HG02759 (cell line): ENCODE measurements around the gene GET3.
"Not testable (repeated sequence)": the region's sequence is repeated elsewhere in the genome, so short reads cannot be mapped to it uniquely, and the experiment has no call there.

Source experiments
- ATAC-seq: cut with Tn5 transposase; IDR thresholded peaks from one replicate; pipeline ENCODE4 v1.9.1; 2021; ENCODE audit warnings: mild to moderate bottlenecking, moderate library complexity; ENCODE audit not compliant: unreplicated experiment

Gene GET3

GRCh38 chr19:12736995-12737834 lies at the start of gene GET3:
Gene GET3, plus strand, starts transcription at chr19:12737497. Its CDS starts 9 bp downstream, at chr19:12737506.
- ATAC-seq: peak; percentile 68

- ATAC-seq: no peak
These were observed 48.3 kb upstream of the GET3 start for GRCh38 chr19:12689012-12689411.

DNA sequence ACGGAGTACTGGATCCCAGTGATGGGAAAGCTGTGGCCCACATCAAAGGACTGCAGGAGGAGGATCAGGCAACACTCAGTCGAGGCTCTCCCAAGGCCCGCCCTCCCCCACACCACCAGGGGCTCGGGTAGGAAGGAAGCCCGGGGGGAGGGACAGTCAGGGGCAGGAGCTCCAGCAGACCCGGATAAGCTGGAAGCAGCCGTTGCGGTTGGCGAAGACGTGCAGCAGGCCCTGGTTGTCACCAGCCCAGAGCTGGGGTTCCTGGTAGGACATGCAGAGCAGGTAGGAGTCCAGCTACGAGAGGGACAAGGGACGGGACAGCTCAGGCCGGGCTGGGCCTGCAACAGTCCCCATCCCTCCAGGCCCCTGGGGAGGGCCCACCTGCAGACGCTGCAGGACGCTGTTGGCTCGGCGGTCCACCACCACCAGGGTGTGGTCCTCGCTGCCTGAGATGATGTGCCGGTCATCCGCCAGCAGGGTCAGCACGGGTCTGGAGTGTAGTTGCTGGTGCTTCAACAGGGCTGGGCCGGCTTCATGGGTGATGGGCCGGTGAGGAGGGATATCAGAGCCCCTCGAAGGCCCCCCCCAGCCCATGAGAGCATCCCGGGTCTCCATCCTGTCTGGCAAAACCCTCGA lies 47.6 kb upstream of the GET3 start:
- ATAC-seq: no peak

DNA sequence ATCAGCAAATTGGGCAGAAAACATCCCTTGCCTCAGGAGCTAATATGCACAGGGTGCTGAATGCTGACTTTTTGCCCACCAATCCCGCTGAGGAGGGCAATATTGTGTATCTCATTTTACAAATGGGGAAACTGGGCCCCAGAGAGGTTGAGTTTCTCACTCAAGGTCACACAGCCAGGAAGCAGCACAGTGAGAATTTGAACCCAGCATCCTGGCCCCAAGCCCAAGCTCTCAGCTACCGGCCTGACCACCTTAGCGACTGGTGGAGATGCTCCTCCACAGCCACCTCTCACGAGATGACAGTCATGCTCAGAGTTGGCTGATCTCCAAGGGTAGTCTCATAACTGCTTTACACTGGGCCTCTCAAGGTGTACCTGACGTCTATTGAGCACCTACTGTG lies 44.3 kb upstream of the GET3 start:
- ATAC-seq: no peak

DNA sequence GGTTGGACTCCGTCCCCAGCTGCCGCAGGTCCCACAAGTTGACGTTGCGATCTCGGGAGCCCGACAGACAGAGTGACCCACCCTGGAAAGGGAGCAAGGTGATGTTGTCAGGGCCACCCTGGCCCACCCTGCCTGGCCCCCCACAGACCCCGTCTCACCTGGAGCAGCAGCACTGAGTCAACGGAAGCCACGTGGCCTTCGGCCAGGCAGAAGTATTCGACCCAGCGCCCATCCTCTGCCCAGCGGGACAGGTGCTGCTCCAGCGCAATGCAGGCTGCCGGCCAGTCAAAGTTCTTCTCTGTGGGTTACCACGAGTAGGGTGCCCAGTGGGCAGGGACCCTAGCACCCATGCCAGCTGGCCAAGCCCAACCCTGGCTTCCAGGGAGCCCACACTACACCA lies 42.7 kb upstream of the GET3 start:
- ATAC-seq: no peak

GRCh38 chr19:12695096-12695495 lies 42.2 kb upstream of the GET3 start:
- no peak for ATAC-seq

DNA sequence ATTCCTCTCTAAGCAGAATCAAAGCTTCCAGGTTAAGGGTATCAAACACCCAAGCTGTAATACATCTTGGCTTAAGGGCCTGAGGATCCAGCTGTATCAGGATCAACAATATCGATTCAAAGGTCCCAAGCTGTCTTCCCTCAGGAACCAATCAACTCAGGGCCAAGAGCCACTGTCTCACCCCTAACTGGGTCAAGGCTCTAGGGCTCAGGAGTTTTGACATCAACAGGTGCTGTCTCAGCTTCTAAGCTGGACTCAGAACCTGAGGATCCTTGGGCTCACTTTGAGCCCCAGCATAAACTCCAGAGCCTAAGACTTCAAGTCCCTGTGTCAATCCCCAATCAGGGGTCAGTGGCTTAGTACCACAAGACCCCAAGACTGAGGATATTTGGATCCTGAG lies 41.8 kb upstream of the GET3 start:
- ATAC-seq: no peak

GRCh38 chr19:12695997-12696365 lies 41.3 kb upstream of the GET3 start:
- ATAC-seq: peak; percentile 7

- ATAC-seq: peak; percentile 80
These were observed 40.6 kb upstream of the GET3 start, which contains the start of gene FBXW9 for GRCh38 chr19:12696366-12697335. Gene FBXW9, minus strand, starts transcription at chr19:12696631. Its CDS starts 50 bp downstream, at chr19:12696581.

GRCh38 chr19:12697425-12697824 lies 39.9 kb upstream of the GET3 start:
- not testable (repeated sequence) for ATAC-seq

GRCh38 chr19:12698138-12698537 lies 39.2 kb upstream of the GET3 start:
- no peak for ATAC-seq

- no peak for ATAC-seq
These were observed 35.6 kb upstream of the GET3 start for GRCh38 chr19:12701596-12702282.

DNA sequence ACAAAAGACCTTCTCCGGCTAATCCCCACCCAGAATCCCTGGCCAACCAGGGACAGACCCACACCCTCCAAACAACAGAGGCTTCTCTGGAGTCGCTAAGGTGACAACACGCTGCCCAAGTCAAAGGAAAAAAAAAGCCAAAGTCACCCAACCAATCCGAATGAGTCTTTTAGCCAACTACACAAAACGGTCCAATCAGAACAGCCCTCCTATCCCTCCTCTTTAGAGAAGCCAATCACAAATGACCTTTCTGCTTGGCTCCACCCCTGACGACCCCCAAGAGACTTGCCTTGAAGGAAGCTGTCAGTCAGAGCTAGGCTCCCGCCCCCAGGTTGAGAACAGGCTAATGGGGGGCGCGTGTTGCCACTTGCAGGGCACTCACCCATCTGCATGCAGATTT lies 34.3 kb upstream of the GET3 start:
- ATAC-seq: no peak

- ATAC-seq: no peak
These were observed 32.1 kb upstream of the GET3 start for GRCh38 chr19:12705169-12705568.

- no peak for ATAC-seq
These were observed 31.5 kb upstream of the GET3 start for GRCh38 chr19:12705654-12706331.

DNA sequence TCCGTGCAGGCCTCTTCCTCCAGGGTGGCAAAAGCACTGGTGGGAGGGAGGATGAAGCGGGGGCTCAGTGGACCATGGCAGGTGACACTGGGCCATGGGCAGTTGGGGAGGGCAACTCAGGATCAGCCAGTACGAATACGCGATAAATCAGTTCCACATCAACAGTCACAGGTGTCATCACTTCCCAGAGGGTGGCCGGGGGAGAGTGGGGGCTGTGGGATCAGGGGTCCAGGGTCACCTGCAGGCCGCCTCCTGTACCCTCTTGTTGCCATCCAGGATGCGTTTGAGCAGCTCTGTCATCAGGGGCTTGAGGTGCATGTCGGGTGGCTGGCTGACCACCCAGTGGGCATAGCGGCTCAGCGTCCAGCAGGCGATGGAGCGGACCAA lies 31.0 kb upstream of the GET3 start:
- no peak for ATAC-seq

DNA sequence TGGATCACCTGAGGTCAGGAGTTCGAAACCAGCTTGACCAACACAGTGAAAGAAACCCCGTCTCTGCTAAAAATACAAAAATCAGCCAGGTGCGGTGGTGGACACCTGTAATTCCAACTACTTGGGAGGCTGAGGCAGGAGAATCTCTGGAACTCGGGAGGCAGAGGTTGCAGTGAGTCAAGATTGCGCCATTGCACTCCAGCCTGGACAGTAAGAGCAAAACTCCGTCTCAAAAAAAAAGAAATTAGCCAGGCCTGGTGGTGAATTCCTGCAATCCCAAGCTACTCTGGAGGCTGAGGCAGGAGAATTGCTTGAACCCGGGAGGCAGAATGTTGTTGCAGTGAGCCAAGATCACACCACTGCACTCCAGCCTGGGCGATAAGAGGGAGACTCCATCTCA lies 28.7 kb upstream of the GET3 start:
- no peak for ATAC-seq

DNA sequence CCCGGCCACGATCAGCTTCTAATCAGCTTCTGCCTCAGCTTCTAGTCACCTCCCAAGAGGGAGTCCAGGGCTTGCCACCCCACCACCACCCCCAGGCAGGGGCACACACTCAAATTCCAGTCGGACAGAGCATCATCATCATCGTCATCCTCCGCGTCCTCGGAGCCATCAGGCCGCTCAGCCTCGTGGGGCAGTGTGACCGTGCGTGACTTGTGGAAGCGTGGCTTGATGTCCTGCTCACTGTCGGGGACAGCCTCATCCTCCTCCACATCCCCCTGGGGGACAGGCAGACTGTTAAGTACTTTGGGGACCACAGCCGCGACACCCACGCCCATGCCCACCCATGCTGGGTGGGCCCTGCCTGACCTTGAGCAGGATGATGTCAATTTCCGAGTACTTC lies 26.1 kb upstream of the GET3 start:
- ATAC-seq: no peak

DNA sequence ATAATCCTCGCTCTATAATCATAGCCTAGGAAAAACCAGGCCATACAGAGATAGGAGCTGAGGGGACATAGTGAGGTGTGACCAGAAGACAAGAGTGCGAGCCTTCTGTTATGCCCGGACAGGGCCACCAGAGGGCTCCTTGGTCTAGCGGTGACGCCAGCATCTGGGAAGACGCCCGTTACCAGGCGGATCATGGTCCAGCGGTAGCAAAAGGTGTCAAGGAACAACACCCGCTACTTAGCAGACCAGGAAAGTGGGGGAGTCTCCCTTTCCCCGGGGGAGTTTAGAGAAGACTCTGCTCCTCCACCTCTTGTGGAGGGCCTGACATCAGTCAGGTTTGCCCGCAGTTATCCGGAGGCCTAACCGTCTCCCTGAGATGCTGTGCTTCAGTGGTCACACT lies 25.2 kb upstream of the GET3 start:
- ATAC-seq: not testable (repeated sequence)

GRCh38 chr19:12713304-12713703 lies 24.0 kb upstream of the GET3 start:
- not testable (repeated sequence) for ATAC-seq
